Endothelial cell of umbilical vein (primary cell): Measurements from ENCODE around the gene ZBTB20. TPM values are rescaled to one million over a fixed set of nuclear protein-coding genes. Genes with fewer than 3 reads are reported as not detected.

Experiments
- BruUV-seq: library from RNA; stranded (reverse); fragments of 400-500 nt; replicated peaks from 2 replicates; lab custom pipeline; 2021; lab: Mats Ljungman, UMichigan
- CTCF ChIA-PET: fragments of 300-600, 350-600 bp; sonication (Branson Sonifier 250); formaldehyde crosslinking; loops from one replicate; lab custom pipeline; 2021; ENCODE audit warnings: antibody characterized with exemption, inconsistent platforms; lab: Charles Lee
- POLR2A ChIA-PET: fragments of 300-600, 350-600 bp; sonication (Branson Sonifier 250); formaldehyde crosslinking; loops from one replicate; lab custom pipeline; 2021; ENCODE audit warnings: antibody characterized with exemption, inconsistent platforms; lab: Charles Lee
- DNase-seq: peaks from one replicate; pipeline ENCODE4 v3.0.0-alpha.2; 2011; ENCODE audit warnings: low read depth, low spot score
- FAIRE-seq: peaks from 2 replicates; lab custom pipeline; 2011; peaks lifted over from hg19 to GRCh38; lab: Jason Lieb, UNC
- H2AFZ ChIP-seq: 2 replicates; pipeline ENCODE4 v1.6.0; 2012; ENCODE audit warnings: low read depth, low read length, control low read depth, inconsistent platforms
- H3K27ac ChIP-seq: 2 replicates; pipeline ENCODE4 v1.5.1; 2011; ENCODE audit warnings: low read depth, mild to moderate bottlenecking, control low read depth, low read length, moderate library complexity; ENCODE audit not compliant: insufficient read depth
- H3K27me3 ChIP-seq, 2 experiments: 2 replicates each; pipeline versions ENCODE4 v1.6.0 to v1.6.1; 2011; ENCODE audit warnings: low read length in 2 of 2, mixed read lengths in 1 of 2; ENCODE audit not compliant: control insufficient read depth in 2 of 2, insufficient read depth in 2 of 2
- H3K36me3 ChIP-seq, 2 experiments: 2 replicates in 1 of 2; 3 replicates in 1 of 2; pipeline ENCODE4 v1.5.1; 2011; ENCODE audit warnings: low read length in 2 of 2, mild to moderate bottlenecking in 1 of 2, moderate library complexity in 1 of 2; ENCODE audit not compliant: control insufficient read depth in 2 of 2, insufficient read depth in 2 of 2; ENCODE audit errors: extremely low read depth in 1 of 2
- H3K4me1 ChIP-seq: 3 replicates; pipeline ENCODE4 v1.5.1; 2011; ENCODE audit warnings: mild to moderate bottlenecking, low read length; ENCODE audit not compliant: control insufficient read depth, insufficient read depth; ENCODE audit errors: extremely low read depth
- H3K4me2 ChIP-seq: 2 replicates; pipeline ENCODE4 v1.6.1; 2011; ENCODE audit warnings: low read length, control low read depth, mixed read lengths; ENCODE audit not compliant: insufficient read depth
- H3K4me3 ChIP-seq, 3 experiments: fragments of 200-600 bp in 1 of 3; sonication (generic), shearing (Covaris generic) in 1 of 3; replicated peaks in 1 of 3; 2 replicates each; pipeline ENCODE4 v1.5.1; 2011 to 2016; ENCODE audit warnings: control low read depth in 3 of 3, low read length in 3 of 3, mild to moderate bottlenecking in 2 of 3, inconsistent platforms in 1 of 3, low read depth in 1 of 3, moderate library complexity in 1 of 3; ENCODE audit not compliant: insufficient read depth in 1 of 3
- H3K79me2 ChIP-seq: 2 replicates; pipeline ENCODE4 v1.6.0; 2012; ENCODE audit warnings: low read length, inconsistent platforms; ENCODE audit not compliant: control insufficient read depth, insufficient read depth
- H3K9ac ChIP-seq: replicated peaks from 2 replicates; pipeline ENCODE3; 2011; ENCODE audit warnings: low read length, control low read depth; ENCODE audit not compliant: insufficient read depth; ENCODE audit errors: extremely low read depth
- H3K9me1 ChIP-seq: replicated peaks from 3 replicates; pipeline ENCODE4 v1.6.0; 2011; ENCODE audit warnings: mild to moderate bottlenecking, low read length; ENCODE audit not compliant: control insufficient read depth, insufficient read depth; ENCODE audit errors: extremely low read depth
- H3K9me3 ChIP-seq: replicated peaks from 2 replicates; pipeline ENCODE4 v1.5.1; 2012; ENCODE audit warnings: low read length, inconsistent platforms; ENCODE audit not compliant: control insufficient read depth, insufficient read depth
- H4K20me1 ChIP-seq: replicated peaks from 2 replicates; pipeline ENCODE3; 2011; ENCODE audit warnings: mild to moderate bottlenecking, low read length; ENCODE audit not compliant: control insufficient read depth, insufficient read depth; ENCODE audit errors: extremely low read depth
- EZH2 ChIP-seq: IDR thresholded peaks from 2 replicates; pipeline ENCODE4 v1.6.1; 2012; ENCODE audit warnings: borderline replicate concordance, low read depth, mild to moderate bottlenecking, moderate library complexity, low read length, inconsistent platforms; ENCODE audit not compliant: severe bottlenecking
- FOS ChIP-seq: IDR thresholded peaks from 2 replicates; pipeline ENCODE4 v1.6.1; 2011; ENCODE audit warnings: mild to moderate bottlenecking, low read length, moderate library complexity, borderline replicate concordance; ENCODE audit not compliant: insufficient read depth
- GATA2 ChIP-seq: IDR thresholded peaks from 2 replicates; pipeline ENCODE4 v1.7.0; 2011; ENCODE audit warnings: low read depth, mild to moderate bottlenecking, moderate library complexity, mixed read lengths, low read length; ENCODE audit not compliant: insufficient read length, insufficient read depth
- JUN ChIP-seq: IDR thresholded peaks from 2 replicates; pipeline ENCODE4 v1.6.1; 2011; ENCODE audit warnings: borderline replicate concordance, low read depth; ENCODE audit not compliant: insufficient read length, insufficient read depth
- MAX ChIP-seq: IDR thresholded peaks from 2 replicates; pipeline ENCODE4 v1.6.1; 2011; ENCODE audit not compliant: insufficient read depth, insufficient read length
- MYC ChIP-seq: IDR thresholded peaks from one replicate; pipeline ENCODE4 v1.6.1; 2011; ENCODE audit warnings: mild to moderate bottlenecking, low read depth, low read length
- POLR2A ChIP-seq: IDR thresholded peaks from 2 replicates; pipeline ENCODE4 v1.6.1; 2012; ENCODE audit warnings: low read depth, mild to moderate bottlenecking, control low read depth, low read length
- POLR2AphosphoS5 ChIP-seq: IDR thresholded peaks from 2 replicates; pipeline ENCODE4 v1.6.1; 2012; ENCODE audit warnings: low read depth, mild to moderate bottlenecking, control low read depth, low read length, moderate library complexity; ENCODE audit not compliant: insufficient read depth
- dilution Hi-C: fragments of 300-500 bp; cut with MboI; formaldehyde crosslinking; loops from one replicate; pipeline ENCODE4 v1.15.0; 2019; ENCODE audit warnings: low sequenced_read_pairs; ENCODE audit not compliant: extremely low pct_ligation_motif_present
- intact Hi-C: fragments of 100-400 bp; cut with micrococcal nuclease; formaldehyde crosslinking; loops from one replicate; pipeline ENCODE4 v1.10.0; 2022
- polyA plus RNA-seq, 4 experiments: library from polyadenylated mRNA; depleted of rRNA in 3 of 4; stranded (reverse) in 3 of 4; unstranded in 1 of 4; fragments of >200 nt; gene quantifications; 2 replicates each; pipeline versions ENCODE4 v1.2.1 to v1.2.3, GENCODE V29; 2011 to 2012; ENCODE audit warnings: missing spikeins in 1 of 4
- total RNA-seq: library from RNA; stranded (reverse); gene quantifications from 2 replicates; pipeline ENCODE4 v1.2.3, GENCODE V29; 2021
- TF ChIP-seq, protein P1 (sequence below), 2 donors: IDR thresholded peaks; 1 replicate in 1 of 2; 2 replicates in 1 of 2; pipeline ENCODE4 v1.5.1; 2011; ENCODE audit warnings: low read length in 2 of 2, mild to moderate bottlenecking in 2 of 2, moderate library complexity in 2 of 2, control low read depth in 1 of 2, inconsistent platforms in 1 of 2, low read depth in 1 of 2; ENCODE audit not compliant: insufficient read depth in 1 of 2; ENCODE audit errors: extremely low read depth in 1 of 2

The ZBTB20 gene
- total and polyA plus RNA-seq, 2 donors (not counting 3 experiments of a cell fraction or from before 2014, with no cell fraction given): 2.1 to 20.5 TPM

DNA sequence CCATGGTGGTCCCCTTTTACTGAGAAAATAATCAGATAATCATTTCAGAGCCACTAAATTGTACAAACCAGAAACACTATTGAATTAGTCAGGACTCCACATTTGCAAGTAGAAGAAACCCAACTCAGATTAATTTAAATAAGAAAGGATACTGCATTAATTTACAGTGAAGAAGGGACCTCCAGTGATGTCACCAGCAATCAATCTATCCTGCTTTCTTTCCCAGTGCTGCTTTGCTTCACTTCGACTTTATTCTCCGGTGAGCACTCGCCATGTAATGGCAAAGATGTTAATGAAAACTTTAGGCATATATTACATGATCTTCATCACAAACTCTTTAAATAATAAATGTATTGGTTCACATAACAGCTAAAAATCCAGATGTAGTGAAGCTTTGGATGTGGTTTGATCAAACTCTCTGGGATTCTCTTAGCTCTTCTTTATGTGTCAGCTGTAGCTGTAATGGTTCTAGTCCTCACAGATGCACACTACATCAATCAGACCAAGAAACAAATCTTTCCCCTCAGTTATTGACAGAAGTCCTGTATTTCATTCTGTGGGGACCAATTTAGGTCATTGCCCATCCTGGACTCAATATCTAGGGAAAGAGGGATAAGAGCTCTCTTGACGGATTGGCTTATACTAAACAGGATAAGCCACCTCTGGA is 14.2 kb upstream of the ZBTB20 start:
- POLR2A ChIA-PET: no interaction called here
- H3K27ac ChIP-seq: no peak overlapping the region
- H3K27me3 ChIP-seq: no peaks in the 10 kb centered on the region
- H4K20me1 ChIP-seq: no peaks in the 10 kb centered on the region
- no TSS peak for BruUV-seq
- no peaks in the 10 kb centered on the region for H3K36me3 ChIP-seq
- H3K9me1 ChIP-seq: no peaks in the 10 kb centered on the region
- no peaks in the 10 kb centered on the region for H3K4me1 ChIP-seq
- intact Hi-C loops: no loop called here
- H3K9ac ChIP-seq: no peak overlapping the region
- H3K9me3 ChIP-seq: no peaks in the 10 kb centered on the region
- H3K4me3 ChIP-seq: no peak overlapping the region
- TF ChIP-seq MAX: no peak
- no peak for TF ChIP-seq POLR2A
- no peak for TF ChIP-seq MYC
- TF ChIP-seq JUN: no peak
- TF ChIP-seq FOS: no peak
- no peak for TF ChIP-seq POLR2AphosphoS5
- TF ChIP-seq, protein P1, sequence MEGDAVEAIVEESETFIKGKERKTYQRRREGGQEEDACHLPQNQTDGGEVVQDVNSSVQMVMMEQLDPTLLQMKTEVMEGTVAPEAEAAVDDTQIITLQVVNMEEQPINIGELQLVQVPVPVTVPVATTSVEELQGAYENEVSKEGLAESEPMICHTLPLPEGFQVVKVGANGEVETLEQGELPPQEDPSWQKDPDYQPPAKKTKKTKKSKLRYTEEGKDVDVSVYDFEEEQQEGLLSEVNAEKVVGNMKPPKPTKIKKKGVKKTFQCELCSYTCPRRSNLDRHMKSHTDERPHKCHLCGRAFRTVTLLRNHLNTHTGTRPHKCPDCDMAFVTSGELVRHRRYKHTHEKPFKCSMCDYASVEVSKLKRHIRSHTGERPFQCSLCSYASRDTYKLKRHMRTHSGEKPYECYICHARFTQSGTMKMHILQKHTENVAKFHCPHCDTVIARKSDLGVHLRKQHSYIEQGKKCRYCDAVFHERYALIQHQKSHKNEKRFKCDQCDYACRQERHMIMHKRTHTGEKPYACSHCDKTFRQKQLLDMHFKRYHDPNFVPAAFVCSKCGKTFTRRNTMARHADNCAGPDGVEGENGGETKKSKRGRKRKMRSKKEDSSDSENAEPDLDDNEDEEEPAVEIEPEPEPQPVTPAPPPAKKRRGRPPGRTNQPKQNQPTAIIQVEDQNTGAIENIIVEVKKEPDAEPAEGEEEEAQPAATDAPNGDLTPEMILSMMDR (IDR thresholded peaks at IDR 0.05; ENCODE audit: extremely low read depth in 1 of 2, insufficient read depth in 1 of 2, low read depth in 1 of 2, low read length in 2 of 2): no peak
- TF ChIP-seq EZH2: no peak
- no peak for TF ChIP-seq GATA2
- CTCF ChIA-PET: no interaction called here
- no peak overlapping the region for H3K4me2 ChIP-seq
- no peak for DNase-seq
- no peak for FAIRE-seq
- no peaks in the 10 kb centered on the region for H3K79me2 ChIP-seq
- dilution Hi-C loops: no loop called here
- no peak overlapping the region for H2AFZ ChIP-seq
